GM13977 (cell line): ENCODE data around the gene ADCY1.
A peak's percentile ranks its signal among the peaks of the same experiment; 100 is the strongest.
"Not testable (repeated sequence)": the region's sequence is repeated elsewhere in the genome, so short reads cannot be mapped to it uniquely, and the experiment has no call there.

ENCODE experiments used
- DNase-seq: peaks from one replicate; pipeline ENCODE4 v3.0.0; 2012; ENCODE audit warnings: low spot score
- CTCF ChIP-seq: IDR thresholded peaks from 2 replicates; pipeline ENCODE4 v1.5.1; 2012; ENCODE audit warnings: mild to moderate bottlenecking, control low read depth; ENCODE audit not compliant: insufficient read depth; ENCODE audit errors: extremely low read depth, missing control alignments
- in situ Hi-C: fragments of 300-500 bp; cut with MboI; formaldehyde crosslinking; loops from one replicate; pipeline ENCODE4 v1.12.0; 2022; ENCODE audit warnings: low sequenced_read_pairs, low pct_unique_long_range_greater_than_20kb, mixed read lengths, inconsistent platforms; ENCODE audit not compliant: unreplicated experiment

Gene ADCY1

DNA sequence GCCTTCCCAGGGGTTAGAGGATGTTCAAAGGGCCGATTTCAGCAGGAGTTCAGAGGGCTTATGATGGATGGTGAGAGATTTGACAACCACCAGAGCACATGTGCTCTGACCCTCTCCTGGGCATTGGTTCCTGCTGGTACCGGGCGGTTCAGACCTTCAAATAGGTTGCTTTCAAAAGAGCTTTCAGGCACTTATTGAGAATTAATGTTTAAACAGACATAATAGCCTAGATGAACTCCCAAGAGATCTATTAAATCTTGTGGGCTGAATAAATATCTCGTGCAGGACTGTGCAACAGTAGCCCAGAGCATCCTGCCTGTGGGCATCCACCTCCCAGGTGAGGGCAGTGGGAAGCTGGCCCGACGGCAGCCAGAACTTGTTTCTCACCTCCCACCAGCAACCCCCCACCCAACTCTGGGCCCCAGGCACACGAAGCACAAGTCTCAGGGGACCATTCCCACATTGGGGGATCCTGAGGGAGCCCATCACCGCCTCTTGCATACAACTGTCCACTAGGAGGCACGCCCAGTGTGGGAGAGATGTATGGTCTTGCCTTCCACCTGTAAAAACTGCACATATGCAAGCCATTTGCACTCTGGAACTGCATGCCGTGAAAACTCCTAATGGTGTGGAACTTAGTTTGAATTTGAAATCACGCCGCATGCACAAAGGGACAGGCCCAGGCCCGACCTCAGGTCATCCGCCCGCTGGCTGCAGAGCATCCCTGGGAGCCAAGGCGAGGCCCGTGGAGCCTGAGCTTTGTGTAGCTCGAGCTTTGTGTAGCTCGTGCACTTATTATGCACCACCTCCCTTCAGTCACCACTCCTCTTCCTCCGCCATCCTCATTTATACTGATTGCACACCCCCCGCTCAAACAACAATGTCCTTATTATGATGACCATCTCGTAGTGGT lies 147.8 kb downstream of the ADCY1 start:
- no peak for TF ChIP-seq CTCF
- no peak for DNase-seq
- in situ Hi-C loops = no loop called here

- DNase-seq, in situ Hi-C loops: not testable (repeated sequence)
These were observed 151.1 kb downstream of the ADCY1 start for GRCh38 chr7:45725231-45725630.

DNA sequence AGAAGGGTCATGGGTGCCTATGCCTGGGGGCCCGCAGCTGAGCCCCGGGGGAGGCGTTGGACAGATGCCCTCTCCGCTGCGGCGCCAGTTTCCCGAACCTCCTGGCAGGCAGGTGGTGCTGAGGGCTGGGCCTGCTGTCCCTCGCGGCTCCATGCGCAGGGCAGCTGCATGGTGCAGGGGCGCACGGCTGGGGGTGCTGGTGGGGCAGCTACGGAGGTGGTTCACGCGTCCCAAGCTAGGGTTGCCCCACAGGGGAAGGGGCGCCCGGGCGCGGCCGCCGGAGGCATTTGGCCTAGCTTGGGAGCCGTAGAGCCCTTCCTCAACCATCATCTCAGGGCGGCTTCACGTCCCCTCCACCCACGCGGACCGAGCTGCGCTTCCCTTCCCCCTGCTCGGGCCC lies 152.7 kb downstream of the ADCY1 start:
- no peak for DNase-seq
- TF ChIP-seq CTCF = no peak
- in situ Hi-C loops = no loop called here

- DNase-seq, in situ Hi-C loops: not testable (repeated sequence)
These were observed 157.7 kb downstream of the ADCY1 start for GRCh38 chr7:45731692-45732443.

GRCh38 chr7:45738920-45739319 lies 164.8 kb downstream of the ADCY1 start:
- in situ Hi-C loops, DNase-seq: not testable (repeated sequence)

DNA sequence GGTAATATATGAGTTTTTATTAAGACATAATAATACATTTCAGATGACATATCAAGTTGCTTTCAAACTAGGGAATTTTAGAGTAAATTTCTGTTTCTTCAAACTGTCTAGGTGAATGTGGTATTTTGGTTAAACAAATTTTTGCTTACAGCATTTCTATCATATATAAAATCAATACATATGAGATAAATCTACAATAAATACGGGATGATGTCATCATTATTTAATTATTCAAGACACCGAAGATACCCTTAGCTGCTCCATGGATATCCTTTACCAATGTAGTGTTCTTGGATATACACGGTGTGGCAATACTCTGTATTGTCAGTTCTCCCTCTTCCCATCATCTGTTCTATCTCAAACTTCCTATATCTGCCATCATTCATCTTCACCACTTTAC lies 166.4 kb downstream of the ADCY1 start:
- DNase-seq, in situ Hi-C loops: not testable (repeated sequence)

GRCh38 chr7:45748976-45749375 lies 174.8 kb downstream of the ADCY1 start:
- in situ Hi-C loops, DNase-seq: not testable (repeated sequence)
- peak; percentile 39 for TF ChIP-seq CTCF

- DNase-seq, in situ Hi-C loops: not testable (repeated sequence)
These were observed 177.2 kb downstream of the ADCY1 start for GRCh38 chr7:45751352-45751751.

DNA sequence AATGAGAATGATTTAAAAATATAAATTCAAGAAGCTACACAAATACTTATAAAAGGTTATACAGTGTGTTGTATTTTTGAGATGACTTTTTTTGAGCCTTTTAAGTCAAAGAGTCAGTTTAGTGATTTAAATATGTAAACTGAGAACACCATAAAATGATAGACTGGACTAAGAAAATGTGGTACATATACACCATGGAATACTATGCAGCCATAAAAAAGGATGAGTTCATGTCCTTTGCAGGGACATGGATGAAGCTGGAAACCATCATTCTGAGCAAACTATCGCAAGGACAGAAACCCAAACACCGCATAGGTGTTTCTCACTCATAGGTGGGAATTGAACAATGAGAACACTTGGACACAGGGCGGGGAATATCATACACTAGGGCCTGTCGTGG lies 182.2 kb downstream of the ADCY1 start:
- in situ Hi-C loops, DNase-seq: not testable (repeated sequence)

DNA sequence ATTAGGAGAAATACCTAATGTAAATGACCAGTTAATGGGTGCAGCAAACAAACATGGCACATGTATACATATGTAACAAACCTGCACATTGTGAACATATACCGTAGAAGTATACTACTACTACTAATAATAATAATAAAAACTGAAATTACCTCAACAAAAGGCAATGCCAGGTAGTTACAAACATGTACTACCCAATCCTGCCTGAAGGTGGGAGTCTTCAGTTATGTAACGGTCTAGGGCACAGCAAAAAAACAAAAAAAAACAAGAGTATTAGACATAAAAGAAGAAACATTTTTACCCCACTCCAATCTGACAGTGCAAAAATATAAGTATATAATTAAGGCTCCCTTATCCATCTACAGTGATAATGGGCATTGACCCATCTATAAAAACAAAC lies 182.6 kb downstream of the ADCY1 start:
- in situ Hi-C loops = not testable (repeated sequence)

GRCh38 chr7:45759464-45759863 lies 185.3 kb downstream of the ADCY1 start:
- DNase-seq = not testable (repeated sequence)

More for the DNA sequence above, 182.6 kb downstream of the ADCY1 start:
- DNase-seq = not testable (repeated sequence)

GRCh38 chr7:45761545-45762205 lies 187.5 kb downstream of the ADCY1 start:
- in situ Hi-C loops, DNase-seq: not testable (repeated sequence)

More at GRCh38 chr7:45759464-45759863, 185.3 kb downstream of the ADCY1 start:
- in situ Hi-C loops = not testable (repeated sequence)

DNA sequence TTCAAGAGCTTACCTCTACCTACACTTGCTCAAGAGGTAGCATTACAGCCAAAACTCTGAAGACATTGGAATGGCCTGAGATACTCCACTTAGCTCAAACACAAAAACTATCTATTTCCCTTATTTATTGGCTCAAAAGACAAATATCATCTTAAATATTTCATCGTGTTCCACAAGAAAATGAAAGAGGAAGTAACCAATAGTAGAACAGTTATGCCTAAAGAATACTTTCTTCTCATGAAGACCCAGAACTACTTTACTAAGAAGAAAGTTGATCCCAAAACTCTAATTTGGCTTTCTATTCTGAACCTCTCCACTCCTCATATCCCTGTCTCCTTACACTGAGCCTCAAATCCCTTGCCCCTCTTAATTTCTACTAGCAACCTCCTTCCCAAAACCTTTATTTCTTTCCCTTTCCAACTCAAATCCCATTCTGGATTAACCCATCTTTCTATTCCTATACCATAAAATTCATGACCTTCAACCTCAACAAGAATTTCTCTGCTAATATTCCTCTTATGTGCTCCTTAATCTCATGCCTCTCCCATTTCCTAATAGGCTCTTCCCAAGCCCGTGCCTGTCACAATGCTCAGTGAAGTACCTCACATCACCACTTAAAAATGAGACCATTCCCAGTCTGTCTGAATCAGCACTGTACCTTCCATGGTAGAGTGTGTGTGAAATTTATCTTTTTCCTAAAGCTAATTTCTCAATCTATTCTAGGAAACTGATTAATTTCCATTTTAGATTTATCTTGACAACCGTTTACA lies 188.2 kb downstream of the ADCY1 start:
- DNase-seq, in situ Hi-C loops: not testable (repeated sequence)
